Osteoblast (primary cell): Measurements from ENCODE around the gene GABRB2. TPM values are rescaled to one million over a fixed set of nuclear protein-coding genes. Genes with fewer than 3 reads are reported as not detected.

Experiments used
- DNase-seq: peaks from one replicate; pipeline ENCODE4 v3.0.0; 2011; ENCODE audit warnings: low spot score, mixed read lengths; ENCODE audit not compliant: insufficient read length; ENCODE audit errors: missing footprints
- H2AFZ ChIP-seq: 2 replicates; pipeline ENCODE4 v1.6.0; 2011; ENCODE audit warnings: mild to moderate bottlenecking, low read length
- H3K27ac ChIP-seq: 2 replicates; pipeline ENCODE4 v1.5.1; 2011; ENCODE audit warnings: mild to moderate bottlenecking, low read depth, low read length, moderate library complexity
- H3K27me3 ChIP-seq: 2 replicates; pipeline ENCODE4 v1.6.0; 2012; ENCODE audit warnings: mild to moderate bottlenecking, control low read depth, inconsistent platforms, low read length, moderate library complexity; ENCODE audit not compliant: insufficient read depth
- H3K36me3 ChIP-seq: 2 replicates; pipeline ENCODE4 v1.5.1; 2011; ENCODE audit warnings: mild to moderate bottlenecking, low read length, control low read depth, moderate library complexity; ENCODE audit not compliant: insufficient read depth
- H3K4me1 ChIP-seq: 2 replicates; pipeline ENCODE4 v1.5.1; 2011; ENCODE audit warnings: mild to moderate bottlenecking, low read length, control low read depth, moderate library complexity; ENCODE audit not compliant: insufficient read depth
- H3K4me2 ChIP-seq: 2 replicates; pipeline ENCODE4 v1.6.0; 2011; ENCODE audit warnings: mild to moderate bottlenecking, low read length; ENCODE audit not compliant: insufficient read depth
- H3K4me3 ChIP-seq: fragments of 200-600 bp; sonication (generic); 3 replicates; pipeline ENCODE4 v1.5.1; 2012; ENCODE audit warnings: mild to moderate bottlenecking, low read length, inconsistent platforms; ENCODE audit not compliant: insufficient read depth
- H3K79me2 ChIP-seq: 2 replicates; pipeline ENCODE4 v1.6.0; 2012; ENCODE audit warnings: mild to moderate bottlenecking, low read length, control low read depth, inconsistent platforms; ENCODE audit not compliant: insufficient read depth
- H3K9me3 ChIP-seq: 2 replicates; pipeline ENCODE4 v1.5.1; 2011; ENCODE audit warnings: low read depth, low read length, control low read depth
- H4K20me1 ChIP-seq: 2 replicates; pipeline ENCODE4 v1.6.0; 2012; ENCODE audit warnings: mild to moderate bottlenecking, low read length, control low read depth; ENCODE audit not compliant: insufficient read depth
- CTCF ChIP-seq: IDR thresholded peaks from 2 replicates; pipeline ENCODE4 v1.5.1; 2011; ENCODE audit warnings: mild to moderate bottlenecking, low read depth, low read length, moderate library complexity; ENCODE audit errors: extremely low read depth
- total RNA-seq: library from RNA; depleted of rRNA; stranded (reverse); fragments of >200 nt; gene quantifications from 2 replicates; pipeline ENCODE4 v1.2.3, GENCODE V29; 2012

The GABRB2 gene
- total RNA-seq, 1 donor: 0.72 TPM

GRCh38 chr5:161421067-161421466 is 125.5 kb downstream of the GABRB2 start:
- H3K36me3 ChIP-seq: no peaks in the 10 kb centered on the region
- H3K4me2 ChIP-seq: no peak overlapping the region
- H3K79me2 ChIP-seq: no peaks in the 10 kb centered on the region
- no peak overlapping the region for H3K27ac ChIP-seq
- TF ChIP-seq CTCF: no peak
- H4K20me1 ChIP-seq: no peaks in the 10 kb centered on the region
- H3K9me3 ChIP-seq: no peaks in the 10 kb centered on the region
- H2AFZ ChIP-seq: no peak overlapping the region
- no peaks in the 10 kb centered on the region for H3K4me1 ChIP-seq
- no peaks in the 10 kb centered on the region for H3K27me3 ChIP-seq
- no peak for DNase-seq
- no peak overlapping the region for H3K4me3 ChIP-seq

DNA sequence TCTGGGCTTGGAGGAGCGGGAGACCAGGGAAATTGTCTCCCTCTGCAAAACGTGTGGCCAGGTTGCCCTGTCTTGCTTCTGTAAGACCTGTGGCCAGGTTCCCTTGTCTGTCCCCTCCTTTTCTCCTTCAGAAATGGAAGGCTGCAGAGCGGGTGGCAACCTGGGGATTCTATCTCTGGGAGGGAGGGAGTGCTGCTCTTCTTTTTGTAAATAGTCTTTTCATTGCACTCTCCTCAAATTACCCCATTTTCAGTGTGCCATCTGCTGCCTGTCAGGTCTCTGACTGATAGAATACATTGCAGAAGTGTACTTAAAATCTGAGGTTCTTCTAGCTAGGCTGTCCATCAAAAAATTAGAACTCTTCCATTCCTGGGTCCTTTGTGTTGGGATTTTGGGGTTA is 126.0 kb downstream of the GABRB2 start:
- Histone ChIP-seq H3K79me2 (no peaks in the 10 kb centered on the region), H3K27me3 (no peaks in the 10 kb centered on the region), H4K20me1 (no peaks in the 10 kb centered on the region), H3K4me2 (no peak overlapping the region), H3K4me1 (no peaks in the 10 kb centered on the region), H3K36me3 (no peaks in the 10 kb centered on the region), H3K27ac (no peak overlapping the region), H3K4me3 (no peak overlapping the region), H3K9me3 (no peaks in the 10 kb centered on the region), H2AFZ (no peak overlapping the region)
- no peak for TF ChIP-seq CTCF
- DNase-seq: no peak

DNA sequence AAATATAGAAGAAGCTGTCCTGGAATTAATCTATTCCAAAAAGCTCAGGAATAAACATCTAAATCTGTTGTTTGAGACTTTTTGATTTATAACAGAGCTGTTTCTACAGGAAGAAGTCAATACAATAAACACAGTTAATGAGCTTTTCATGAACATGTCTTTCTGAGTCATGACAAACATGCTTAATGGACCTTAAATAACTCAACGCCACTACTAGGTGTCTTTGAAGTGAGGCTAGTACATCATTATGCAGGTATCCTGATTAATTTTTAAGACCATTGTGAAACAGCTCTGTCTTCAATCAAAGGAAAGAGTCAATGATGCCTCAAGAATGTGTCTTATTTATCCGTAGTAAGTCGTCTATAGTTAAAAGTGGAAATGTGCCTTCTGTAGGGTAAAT is 131.6 kb downstream of the GABRB2 start:
- DNase-seq: no peak
- Histone ChIP-seq H3K4me2 (no peak overlapping the region), H2AFZ (no peak overlapping the region), H3K4me1 (no peaks in the 10 kb centered on the region), H3K9me3 (no peaks in the 10 kb centered on the region), H3K36me3 (no peaks in the 10 kb centered on the region), H3K4me3 (no peak overlapping the region), H3K27ac (no peak overlapping the region), H3K79me2 (no peaks in the 10 kb centered on the region), H3K27me3 (no peaks in the 10 kb centered on the region), H4K20me1 (no peaks in the 10 kb centered on the region)
- no peak for TF ChIP-seq CTCF

- H4K20me1 ChIP-seq: no peaks in the 10 kb centered on the region
- no peaks in the 10 kb centered on the region for H3K36me3 ChIP-seq
- H3K4me3 ChIP-seq: no peak overlapping the region
- no peak for DNase-seq
- no peaks in the 10 kb centered on the region for H3K27me3 ChIP-seq
- no peaks in the 10 kb centered on the region for H3K4me1 ChIP-seq
- no peak overlapping the region for H3K27ac ChIP-seq
- H3K9me3 ChIP-seq: no peaks in the 10 kb centered on the region
- H3K79me2 ChIP-seq: no peaks in the 10 kb centered on the region
- no peak overlapping the region for H3K4me2 ChIP-seq
- no peak for TF ChIP-seq CTCF
- H2AFZ ChIP-seq: no peak overlapping the region
Observed at GRCh38 chr5:161414037-161414436, 132.5 kb downstream of the GABRB2 start.
